OCI-LY1 (cell line): Measurements from ENCODE around the gene FILIP1L.

Source experiments
- H2AFZ ChIP-seq: fragments of 200-600 bp; sonication (generic), shearing (Covaris generic); 2 replicates; pipeline ENCODE4 v1.6.0; 2014; ENCODE audit warnings: antibody characterized with exemption, mild to moderate bottlenecking, low read length
- H3F3A ChIP-seq: fragments of 200-600 bp; sonication (generic), shearing (Covaris generic); 2 replicates; pipeline ENCODE4 v1.6.0; 2014; ENCODE audit warnings: mild to moderate bottlenecking, antibody characterized with exemption, low read length, moderate library complexity; ENCODE audit not compliant: insufficient read depth
- H3K27ac ChIP-seq: fragments of 200-600 bp; sonication (generic); 2 replicates; pipeline ENCODE4 v1.5.1; 2014; ENCODE audit warnings: low read length, mixed run types, mild to moderate bottlenecking, low read depth; ENCODE audit not compliant: poor library complexity, severe bottlenecking
- H3K27me3 ChIP-seq: fragments of 200-600 bp; sonication (generic); 2 replicates; pipeline ENCODE4 v1.6.0; 2014; ENCODE audit warnings: antibody characterized with exemption, mild to moderate bottlenecking, low read length, moderate library complexity; ENCODE audit not compliant: insufficient read depth
- H3K36me3 ChIP-seq: fragments of 200-600 bp; sonication (generic); 2 replicates; pipeline ENCODE4 v1.6.1; 2014; ENCODE audit warnings: mild to moderate bottlenecking, antibody characterized with exemption, low read length, moderate library complexity, mixed read lengths; ENCODE audit not compliant: insufficient read depth
- H3K4me1 ChIP-seq: fragments of 200-600 bp; sonication (generic); 2 replicates; pipeline ENCODE4 v1.5.1; 2014; ENCODE audit warnings: mild to moderate bottlenecking, low read length, moderate library complexity; ENCODE audit not compliant: insufficient read depth, severe bottlenecking
- H3K4me2 ChIP-seq: fragments of 200-600 bp; sonication (generic), shearing (Covaris generic); 2 replicates; pipeline ENCODE4 v1.6.1; 2014; ENCODE audit warnings: low read length
- H3K4me3 ChIP-seq: fragments of 200-600 bp; sonication (generic); 2 replicates; pipeline ENCODE4 v1.5.1; 2014; ENCODE audit warnings: low read length, low read depth, mild to moderate bottlenecking, mixed read lengths; ENCODE audit not compliant: poor library complexity, severe bottlenecking
- H3K79me2 ChIP-seq: fragments of 200-600 bp; shearing (Covaris generic); 2 replicates; pipeline ENCODE4 v1.6.1; 2016; ENCODE audit warnings: mixed run types, low read length, mixed read lengths; ENCODE audit not compliant: insufficient read depth
- H3K9ac ChIP-seq: fragments of 200-600 bp; sonication (generic), shearing (Covaris generic); 2 replicates; pipeline ENCODE4 v1.6.1; 2014; ENCODE audit warnings: mild to moderate bottlenecking, low read length, mixed read lengths
- H3K9me2 ChIP-seq: fragments of 200-600 bp; sonication (generic), shearing (Covaris generic); 2 replicates; pipeline ENCODE4 v1.6.1; 2014; ENCODE audit warnings: low read depth, mild to moderate bottlenecking, low read length, mixed read lengths
- H3K9me3 ChIP-seq: fragments of 200-600 bp; shearing (Covaris generic); 2 replicates; pipeline ENCODE4 v1.6.1; 2014; ENCODE audit warnings: low read length, mixed read lengths
- H4K20me1 ChIP-seq: fragments of 200-600 bp; sonication (generic), shearing (Covaris generic); 2 replicates; pipeline ENCODE4 v1.6.0; 2016; ENCODE audit warnings: mild to moderate bottlenecking, low read length; ENCODE audit not compliant: insufficient read depth
- EZH2 ChIP-seq: fragments of 200-600 bp; sonication (generic), shearing (Covaris generic); IDR thresholded peaks from 2 replicates; pipeline ENCODE4 v1.8.0; 2017; ENCODE audit warnings: borderline replicate concordance, mixed run types, mild to moderate bottlenecking, antibody characterized with exemption, low read length, moderate library complexity, mixed read lengths
- TF ChIP-seq, protein P1 (sequence below): fragments of 200-600 bp; sonication (generic), shearing (Covaris generic); IDR thresholded peaks from 2 replicates; pipeline ENCODE4 v1.5.1; 2017; ENCODE audit warnings: mild to moderate bottlenecking, antibody characterized with exemption, low read length, moderate library complexity, mixed read lengths

Gene FILIP1L

DNA sequence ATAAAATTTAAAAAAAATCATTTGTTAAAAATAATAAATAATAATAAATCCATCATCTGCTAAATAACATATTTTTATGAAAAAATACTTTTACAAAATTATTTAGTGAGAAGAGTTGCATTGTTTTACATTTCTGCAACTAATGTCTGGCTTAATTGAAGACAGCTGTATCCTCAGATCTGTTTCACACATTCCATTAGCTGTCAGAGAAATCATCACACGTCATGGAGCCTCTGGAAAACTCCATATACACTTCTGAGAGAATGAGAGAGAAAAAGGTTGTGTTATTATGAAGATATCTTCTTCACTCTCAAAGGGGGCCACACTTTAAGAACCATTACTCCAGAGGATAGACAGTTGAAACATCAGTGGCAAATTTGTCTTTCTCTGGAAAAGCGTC, 255.8 kb downstream of the FILIP1L start:
- Histone ChIP-seq H3K9me3 (no peaks in the 10 kb centered on the region), H3K9ac (no peak overlapping the region), H3K27me3 (no peaks in the 10 kb centered on the region), H3K4me2 (no peak overlapping the region), H3K27ac (no peak overlapping the region), H3K36me3 (no peaks in the 10 kb centered on the region), H4K20me1 (no peaks in the 10 kb centered on the region), H3K4me1 (no peaks in the 10 kb centered on the region), H3F3A (no peaks in the 10 kb centered on the region), H3K9me2 (no peaks in the 10 kb centered on the region), H3K4me3 (no peak overlapping the region), H3K79me2 (no peaks in the 10 kb centered on the region), H2AFZ (no peak overlapping the region)
- TF ChIP-seq EZH2: no peak
- TF ChIP-seq, protein P1, sequence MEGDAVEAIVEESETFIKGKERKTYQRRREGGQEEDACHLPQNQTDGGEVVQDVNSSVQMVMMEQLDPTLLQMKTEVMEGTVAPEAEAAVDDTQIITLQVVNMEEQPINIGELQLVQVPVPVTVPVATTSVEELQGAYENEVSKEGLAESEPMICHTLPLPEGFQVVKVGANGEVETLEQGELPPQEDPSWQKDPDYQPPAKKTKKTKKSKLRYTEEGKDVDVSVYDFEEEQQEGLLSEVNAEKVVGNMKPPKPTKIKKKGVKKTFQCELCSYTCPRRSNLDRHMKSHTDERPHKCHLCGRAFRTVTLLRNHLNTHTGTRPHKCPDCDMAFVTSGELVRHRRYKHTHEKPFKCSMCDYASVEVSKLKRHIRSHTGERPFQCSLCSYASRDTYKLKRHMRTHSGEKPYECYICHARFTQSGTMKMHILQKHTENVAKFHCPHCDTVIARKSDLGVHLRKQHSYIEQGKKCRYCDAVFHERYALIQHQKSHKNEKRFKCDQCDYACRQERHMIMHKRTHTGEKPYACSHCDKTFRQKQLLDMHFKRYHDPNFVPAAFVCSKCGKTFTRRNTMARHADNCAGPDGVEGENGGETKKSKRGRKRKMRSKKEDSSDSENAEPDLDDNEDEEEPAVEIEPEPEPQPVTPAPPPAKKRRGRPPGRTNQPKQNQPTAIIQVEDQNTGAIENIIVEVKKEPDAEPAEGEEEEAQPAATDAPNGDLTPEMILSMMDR: no peak

DNA sequence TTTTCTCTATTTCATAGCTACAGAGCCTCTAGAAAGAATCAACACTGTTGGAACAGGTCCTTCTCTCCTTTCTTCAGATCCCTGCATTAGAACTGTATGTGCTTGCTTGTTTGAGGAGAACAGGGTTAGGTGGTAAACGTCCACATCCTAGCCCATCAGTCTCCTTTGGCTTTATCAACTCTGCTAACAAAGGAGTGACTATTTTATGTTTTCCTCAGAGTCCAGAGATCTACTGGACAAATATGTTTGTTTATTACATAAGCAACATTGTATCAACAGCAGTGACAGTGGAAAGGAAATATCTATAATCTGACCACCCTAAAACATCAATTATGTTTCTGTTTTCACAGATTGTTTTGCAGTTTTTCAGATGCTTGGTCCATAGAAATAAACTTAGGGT, 257.0 kb downstream of the FILIP1L start:
- no peaks in the 10 kb centered on the region for H3K27me3 ChIP-seq
- no peaks in the 10 kb centered on the region for H3K9me3 ChIP-seq
- H3K4me1 ChIP-seq: no peaks in the 10 kb centered on the region
- H4K20me1 ChIP-seq: no peaks in the 10 kb centered on the region
- H3K27ac ChIP-seq: no peak overlapping the region
- no peaks in the 10 kb centered on the region for H3K79me2 ChIP-seq
- H2AFZ ChIP-seq: no peak overlapping the region
- no peaks in the 10 kb centered on the region for H3F3A ChIP-seq
- no peak overlapping the region for H3K9ac ChIP-seq
- no peak for TF ChIP-seq EZH2
- TF ChIP-seq, protein P1: no peak
- no peak overlapping the region for H3K4me2 ChIP-seq
- no peaks in the 10 kb centered on the region for H3K9me2 ChIP-seq
- no peak overlapping the region for H3K4me3 ChIP-seq
- no peaks in the 10 kb centered on the region for H3K36me3 ChIP-seq

DNA sequence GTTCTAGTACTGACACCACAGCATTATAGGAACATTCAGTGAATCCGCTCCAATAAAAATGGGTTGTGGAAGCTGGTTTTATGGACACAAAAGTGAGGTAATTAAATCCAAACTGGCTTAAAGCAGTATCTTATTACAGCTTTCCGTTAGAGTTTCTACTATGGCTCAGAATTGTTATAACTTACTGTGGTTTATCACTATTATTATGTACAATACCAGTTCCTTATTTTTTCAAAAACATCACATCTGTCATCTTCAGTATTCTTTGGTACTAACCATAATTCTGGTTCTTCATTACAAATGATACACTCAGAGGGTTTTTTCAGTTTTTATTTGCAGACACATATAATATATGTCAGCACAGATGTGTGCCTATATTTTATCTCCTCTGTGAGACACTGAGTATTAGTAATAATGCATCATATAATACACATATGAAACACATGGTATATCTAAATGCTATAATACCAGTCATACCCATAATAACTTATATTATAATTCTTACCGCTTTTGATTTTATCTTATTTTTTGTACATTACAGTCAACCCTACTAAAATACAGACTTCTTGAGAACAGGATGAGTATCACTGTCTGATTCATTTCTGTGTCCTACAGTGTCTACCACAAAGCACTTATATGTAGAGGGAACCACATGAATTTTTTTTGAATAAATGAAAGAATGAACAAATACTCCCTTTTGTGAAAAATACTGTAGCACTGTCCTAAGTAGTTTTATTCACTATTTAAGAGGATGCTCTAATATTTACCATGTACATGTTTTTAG, 257.7 kb downstream of the FILIP1L start:
- Histone ChIP-seq H3K27ac (no peak overlapping the region), H3K9me3 (no peaks in the 10 kb centered on the region), H3K4me3 (no peak overlapping the region), H3K4me2 (no peak overlapping the region), H3K4me1 (no peaks in the 10 kb centered on the region), H3K9me2 (no peaks in the 10 kb centered on the region), H3K27me3 (no peaks in the 10 kb centered on the region), H3K9ac (no peak overlapping the region), H3K36me3 (no peaks in the 10 kb centered on the region), H4K20me1 (no peaks in the 10 kb centered on the region), H3F3A (no peaks in the 10 kb centered on the region), H2AFZ (no peak overlapping the region), H3K79me2 (no peaks in the 10 kb centered on the region)
- no peak for TF ChIP-seq EZH2
- TF ChIP-seq, protein P1: no peak
